Sigmoid colon (tissue), 4 donors: ENCODE measurements around the gene IRF2BP2.

Source experiments
- CTCF ChIP-seq, 4 experiments: fragments of 450-650 bp in 3 of 4; fragments of 200-600 bp in 1 of 4; IDR thresholded peaks; one replicate each; pipeline ENCODE4 v1.5.1; 2016 to 2019; ENCODE audit warnings: antibody characterized with exemption in 4 of 4, mild to moderate bottlenecking in 3 of 4, moderate library complexity in 2 of 4
- EP300 ChIP-seq, 4 donors: sonication (generic); formaldehyde crosslinking; IDR thresholded peaks; one replicate each; pipeline ENCODE4 v1.6.1; 2017; ENCODE audit warnings: antibody characterized with exemption in 4 of 4
- POLR2A ChIP-seq, 2 donors: fragments of 450-650 bp; IDR thresholded peaks; one replicate each; pipeline ENCODE4 v1.6.1; 2016; ENCODE audit warnings: antibody characterized with exemption in 2 of 2, mild to moderate bottlenecking in 2 of 2, moderate library complexity in 2 of 2
- POLR2AphosphoS5 ChIP-seq, 4 donors: sonication (generic); formaldehyde crosslinking; IDR thresholded peaks; one replicate each; pipeline ENCODE4 v1.6.1; 2017; ENCODE audit warnings: antibody characterized with exemption in 4 of 4

DNA sequence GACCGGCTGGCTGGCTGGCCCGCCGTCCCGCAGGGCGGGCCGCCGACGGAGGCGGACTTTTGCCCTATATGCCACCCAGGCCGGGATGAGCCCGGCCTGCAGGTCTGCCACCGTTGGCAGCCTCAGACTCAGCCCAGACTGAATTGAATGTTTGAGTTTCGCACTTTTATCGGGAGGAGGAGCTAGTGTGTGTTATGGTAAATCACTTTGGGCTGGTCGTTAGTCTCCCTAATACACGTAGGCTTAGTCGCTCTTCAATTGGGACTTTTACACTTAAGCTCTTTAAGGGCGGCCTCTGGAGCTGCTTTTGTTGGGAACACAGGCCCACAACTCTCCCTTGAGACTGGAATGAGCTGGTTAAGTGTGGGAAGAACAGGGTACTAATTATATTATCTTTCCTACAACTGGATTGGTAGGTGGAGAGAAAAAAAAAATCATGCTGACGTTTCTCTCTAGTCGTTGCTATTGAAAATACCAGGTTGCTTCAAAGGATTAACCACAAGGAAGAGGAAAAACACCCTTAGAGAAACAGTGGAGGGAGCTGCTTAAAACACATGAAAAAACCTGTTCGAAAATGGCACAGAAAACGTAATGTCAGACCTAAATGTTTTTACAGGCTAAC is 1.4 kb upstream of the IRF2BP2 start:
- no peak for TF ChIP-seq CTCF (IDR thresholded peaks at IDR 0.05)
- peak; percentile 59 to 81 for TF ChIP-seq POLR2A (IDR thresholded peaks at IDR 0.05)
- TF ChIP-seq EP300 (IDR thresholded peaks at IDR 0.05), result peak in 1 of 4 donors; percentile 27
- peak; percentile 17 to 80 (median 57) for TF ChIP-seq POLR2AphosphoS5 (IDR thresholded peaks at IDR 0.05)
